Measurements from ENCODE around the gene ERCC1.

- TF ChIP-seq CTCF (IDR thresholded peaks at IDR 0.05; ENCODE audit: low read depth, low read length) (no peak), EZH2phosphoT487 (IDR thresholded peaks at IDR 0.05; ENCODE audit: low read depth) (no peak)
These were observed 65.4 kb downstream of the ERCC1 start for GRCh38 chr19:45358213-45358792.
